ENCODE data around the gene ARMH2. TPM values are rescaled to one million over a fixed set of nuclear protein-coding genes. Genes with fewer than 3 reads are reported as not detected.
"Not testable (repeated sequence)": the region's sequence is repeated elsewhere in the genome, so short reads cannot be mapped to it uniquely, and the experiment has no call there.

The ARMH2 gene
- polyA plus RNA-seq, 1 donor, result not detected

DNA sequence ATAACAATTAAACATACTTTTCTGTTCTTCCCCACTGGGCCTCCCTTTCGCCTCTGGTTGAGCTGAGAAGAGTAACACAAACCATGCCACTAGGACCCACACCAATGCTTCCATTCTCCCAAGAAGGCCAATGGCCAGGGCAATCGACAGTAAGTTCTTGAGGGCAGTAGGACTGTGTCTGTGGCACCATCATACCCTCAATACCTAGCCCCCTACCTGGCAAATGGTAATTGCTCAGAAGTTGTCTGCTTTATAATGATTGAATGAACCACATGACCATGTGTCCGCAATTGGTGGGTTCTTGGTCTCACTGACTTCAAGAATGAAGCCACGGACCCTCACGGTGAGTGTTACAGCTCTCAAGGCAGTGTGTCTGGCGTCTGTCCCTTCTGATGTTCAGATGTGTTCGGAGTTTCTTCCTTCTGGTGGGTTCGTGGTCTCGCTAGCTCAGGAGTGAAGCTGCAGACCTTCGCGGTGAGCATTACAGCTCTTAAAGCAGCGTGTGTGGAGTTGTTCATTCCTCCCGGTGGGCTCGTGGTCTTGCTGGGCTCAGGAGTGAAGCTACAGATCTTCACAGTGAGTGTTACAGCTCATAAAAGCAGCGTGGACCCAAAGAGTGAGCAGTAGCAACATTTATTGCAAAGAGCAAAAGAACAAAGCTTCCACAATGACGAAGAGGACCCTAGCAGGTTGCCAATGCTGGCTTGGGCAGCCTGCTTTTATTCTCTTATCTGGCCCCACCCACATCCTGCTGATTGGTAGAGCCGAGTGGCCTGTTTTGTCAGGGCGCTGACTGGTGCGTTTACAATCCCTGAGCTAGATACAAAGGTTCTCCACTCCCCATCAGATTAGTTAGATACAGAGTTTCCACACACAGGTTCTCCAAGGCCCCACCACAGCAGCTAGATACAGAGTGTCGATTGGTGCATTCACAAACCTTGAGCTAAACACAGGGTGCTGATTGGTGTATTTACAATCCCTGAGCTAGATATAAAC, 33.6 kb downstream of the ARMH2 start:
- not testable (repeated sequence) for DNase-seq (ENCODE audit: low read depth)

DNA sequence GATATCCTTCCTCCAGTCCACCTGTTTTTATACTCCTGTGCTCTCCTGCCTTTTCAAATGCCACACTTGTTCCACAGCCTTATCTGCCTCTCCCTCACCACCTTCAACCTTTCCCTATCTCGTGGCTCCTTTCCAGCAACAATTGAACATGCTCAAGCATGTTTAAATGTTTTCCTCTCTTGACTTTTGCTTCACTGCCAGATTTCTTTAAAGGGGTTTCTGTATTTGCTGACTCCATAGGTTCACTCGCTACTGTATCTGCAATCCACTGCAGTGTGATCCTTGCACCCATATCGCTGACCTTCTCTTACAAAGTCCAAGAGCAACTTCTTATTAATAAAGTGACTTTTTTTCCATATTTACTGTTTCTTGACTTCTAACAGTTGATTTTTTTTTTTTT, 35.1 kb downstream of the ARMH2 start:
- DNase-seq (ENCODE audit: low read depth), result no peak

DNA sequence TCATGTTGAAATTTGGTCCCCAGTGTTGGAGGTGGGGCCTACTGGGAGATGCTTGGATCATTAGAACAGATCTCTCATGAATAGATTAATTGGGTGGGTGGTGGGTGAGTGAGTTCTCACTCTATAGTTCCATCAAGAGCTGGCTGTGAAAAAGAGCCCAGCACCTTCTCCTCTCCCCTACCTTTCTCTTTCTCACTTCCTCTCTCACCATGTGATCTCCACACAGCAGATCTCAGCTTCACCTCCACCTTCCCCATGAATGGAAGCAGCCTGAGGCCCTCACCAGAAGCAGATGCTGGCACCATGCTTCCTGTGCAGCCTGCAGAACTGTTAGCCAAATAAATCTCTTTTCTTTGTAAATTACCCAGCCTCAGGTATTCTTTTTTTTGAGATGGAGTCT, 36.9 kb downstream of the ARMH2 start:
- no peak for DNase-seq (ENCODE audit: low read depth)

DNA sequence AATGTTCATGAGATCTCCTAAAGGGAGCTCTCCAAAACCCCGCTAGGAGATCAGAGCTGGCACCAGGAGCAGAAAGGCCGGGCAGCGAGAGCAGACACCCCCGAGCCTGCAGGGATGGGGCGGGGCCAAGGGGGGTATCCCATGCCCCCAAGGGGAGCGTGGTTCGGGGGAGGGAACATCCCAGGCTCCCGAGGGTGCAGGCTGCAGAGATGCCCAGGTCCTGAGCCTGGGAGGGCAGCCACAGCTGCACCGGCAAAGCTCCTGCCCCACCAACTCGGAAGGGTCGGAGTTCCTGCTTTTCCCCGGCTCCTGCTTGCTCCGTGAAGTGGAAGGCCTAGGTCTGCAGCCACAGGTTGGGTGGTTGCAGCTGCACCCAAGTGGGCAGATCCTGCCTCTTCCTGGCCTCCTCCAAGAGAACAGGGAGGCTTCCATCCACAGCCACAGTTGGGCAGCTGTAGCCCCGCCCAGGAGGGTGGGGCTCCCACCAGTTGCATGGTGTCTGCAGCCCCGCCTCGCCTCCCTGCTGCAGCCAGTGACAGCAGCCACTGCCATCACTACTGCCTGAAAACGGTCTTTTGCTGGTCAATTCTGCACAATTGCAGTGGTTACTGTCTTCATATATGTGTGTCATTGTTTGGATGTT, 37.4 kb downstream of the ARMH2 start:
- DNase-seq (ENCODE audit: low read depth), result no peak

DNA sequence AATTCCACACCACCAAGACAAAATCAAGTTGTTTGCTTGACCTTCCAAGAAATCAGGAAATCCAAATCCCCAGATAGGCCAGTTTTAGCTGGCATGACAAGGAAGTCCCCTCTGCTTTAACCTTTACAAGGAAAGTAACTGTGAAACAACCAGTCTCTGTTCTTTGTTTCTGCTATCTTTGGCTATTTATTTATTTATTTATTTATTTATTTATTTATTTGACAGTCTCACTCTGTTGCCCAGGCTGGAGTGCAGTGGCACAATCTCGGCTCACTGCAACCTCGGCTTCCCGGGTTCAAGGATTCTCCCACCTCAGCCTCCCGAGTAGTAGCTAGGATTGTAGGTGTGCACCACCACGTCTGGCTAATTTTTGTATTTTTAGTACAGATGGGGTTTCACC, 38.5 kb downstream of the ARMH2 start:
- DNase-seq (ENCODE audit: low read depth), result no peak

DNA sequence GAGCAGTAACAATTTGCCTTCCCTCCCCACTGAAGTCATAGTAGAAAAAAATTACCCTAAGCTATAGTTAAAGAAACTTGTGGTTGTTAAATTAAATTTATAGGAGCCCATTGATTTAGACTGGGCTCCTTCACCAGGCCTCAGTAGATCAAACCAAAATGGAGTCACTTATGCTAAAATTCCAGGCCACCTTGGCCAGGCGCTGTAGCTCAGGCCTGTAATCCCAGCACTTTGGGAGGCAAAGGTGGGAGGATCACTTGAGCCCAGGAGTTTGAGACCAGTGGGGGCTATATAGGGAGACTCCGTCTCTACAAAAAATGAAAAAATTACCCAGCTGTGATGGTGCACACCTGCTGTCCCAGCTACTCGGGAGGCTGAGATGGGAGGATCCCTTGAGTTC, 39.0 kb downstream of the ARMH2 start:
- no peak for DNase-seq (ENCODE audit: low read depth)

DNA sequence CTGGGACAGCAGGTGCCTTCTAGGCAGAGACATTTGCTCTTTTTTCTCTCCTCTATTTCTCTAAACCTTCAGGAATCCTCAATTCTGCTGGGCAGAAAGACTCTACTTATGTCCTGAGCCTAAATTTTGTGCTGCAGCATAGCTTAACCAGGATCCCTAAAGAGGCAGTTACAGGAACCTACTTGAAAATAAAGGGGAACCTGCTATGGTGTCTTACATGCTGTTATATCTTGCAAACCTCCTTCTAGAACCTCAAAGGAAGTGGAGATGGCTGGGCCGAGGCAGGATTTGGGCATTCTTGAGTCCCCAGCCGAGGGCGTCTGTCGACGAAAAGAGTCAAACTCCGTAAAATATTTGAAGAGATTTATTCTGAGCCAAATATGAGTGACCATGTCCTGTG, 41.1 kb downstream of the ARMH2 start:
- no peak for DNase-seq (ENCODE audit: low read depth)

DNA sequence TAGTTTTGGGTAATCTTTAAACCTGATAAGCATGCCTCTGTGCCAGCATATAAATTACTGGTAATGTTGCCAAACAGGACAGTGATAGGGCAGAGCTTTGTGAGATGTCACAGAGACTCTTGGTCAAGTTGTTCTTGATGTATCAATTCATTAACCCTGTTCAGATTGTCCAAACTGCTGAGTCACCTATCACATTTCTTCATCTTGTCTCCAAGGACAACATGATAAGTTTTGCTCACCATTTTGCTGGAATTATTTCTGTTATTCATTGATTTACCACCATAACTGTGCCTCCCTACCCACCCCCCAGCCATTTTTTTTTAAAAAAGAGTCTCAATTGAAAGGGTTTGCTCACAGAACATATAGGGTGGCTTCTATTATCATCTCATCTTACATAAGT, 43.4 kb downstream of the ARMH2 start:
- DNase-seq (ENCODE audit: low read depth), result no peak

DNA sequence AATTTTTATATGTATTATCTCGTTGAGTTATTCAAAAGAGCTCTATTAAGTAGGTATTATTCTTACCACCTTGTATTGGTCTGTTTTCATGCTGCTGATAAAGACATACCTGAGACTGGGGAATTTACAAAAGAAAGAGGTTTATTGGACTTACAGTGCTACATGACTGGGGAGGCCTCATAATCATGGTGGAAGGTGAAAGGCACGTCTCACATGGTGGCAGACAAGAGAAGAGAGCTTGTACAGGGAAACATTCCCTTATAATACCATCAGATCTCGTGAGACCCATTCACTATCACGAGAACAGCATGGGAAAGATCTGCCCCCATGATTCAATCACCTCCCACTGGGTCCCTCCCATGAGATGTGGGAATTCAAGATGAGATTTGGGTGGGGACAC, 44.3 kb downstream of the ARMH2 start:
- not testable (repeated sequence) for DNase-seq (ENCODE audit: low read depth)

DNA sequence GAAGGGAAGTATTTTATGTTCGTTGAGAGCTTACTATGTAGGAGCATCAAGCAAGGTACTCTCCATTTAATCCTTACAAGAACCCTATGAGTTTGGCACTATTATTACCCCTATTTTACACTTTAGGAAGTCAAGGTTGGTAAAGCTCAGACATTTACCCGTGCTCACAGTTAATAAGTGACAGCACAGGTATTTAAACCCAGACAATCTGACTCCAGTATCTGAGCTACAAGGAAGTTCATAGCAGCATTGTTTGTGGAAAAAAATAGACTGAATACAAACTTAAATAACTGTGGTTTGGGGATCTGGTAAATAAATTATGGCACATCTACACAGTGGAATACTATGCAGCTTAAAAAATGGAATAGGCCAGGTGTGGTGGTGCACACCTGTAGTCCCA, 45.2 kb downstream of the ARMH2 start:
- no peak for DNase-seq (ENCODE audit: low read depth)

DNA sequence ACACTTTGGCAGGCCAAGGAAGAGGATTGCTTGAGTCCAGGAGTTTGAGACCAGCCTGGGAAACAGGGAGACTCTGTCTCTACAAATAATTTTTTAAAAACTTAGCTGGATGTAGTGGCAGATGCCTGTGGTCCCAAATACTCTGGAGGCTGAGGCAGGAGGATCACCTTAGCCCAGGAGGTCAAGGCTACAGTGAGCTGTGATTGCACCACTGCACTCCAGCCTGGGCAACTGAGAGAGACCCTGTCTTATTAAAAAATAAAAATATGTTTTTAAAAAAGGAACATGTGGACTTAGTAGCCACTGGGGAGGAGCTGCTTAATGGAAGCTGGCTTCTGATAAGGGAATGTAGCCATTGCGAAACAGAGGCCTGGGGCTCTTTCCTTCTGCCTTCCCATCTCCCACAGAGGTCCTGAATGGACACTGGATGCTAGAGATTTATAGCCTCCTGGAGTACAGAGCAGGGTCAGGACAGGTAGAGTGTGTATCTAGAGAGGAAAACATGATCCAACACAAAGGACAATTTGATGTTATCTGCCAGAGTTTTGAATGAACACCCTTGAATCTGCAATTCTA, 45.7 kb downstream of the ARMH2 start:
- no peak for DNase-seq (ENCODE audit: low read depth)

DNA sequence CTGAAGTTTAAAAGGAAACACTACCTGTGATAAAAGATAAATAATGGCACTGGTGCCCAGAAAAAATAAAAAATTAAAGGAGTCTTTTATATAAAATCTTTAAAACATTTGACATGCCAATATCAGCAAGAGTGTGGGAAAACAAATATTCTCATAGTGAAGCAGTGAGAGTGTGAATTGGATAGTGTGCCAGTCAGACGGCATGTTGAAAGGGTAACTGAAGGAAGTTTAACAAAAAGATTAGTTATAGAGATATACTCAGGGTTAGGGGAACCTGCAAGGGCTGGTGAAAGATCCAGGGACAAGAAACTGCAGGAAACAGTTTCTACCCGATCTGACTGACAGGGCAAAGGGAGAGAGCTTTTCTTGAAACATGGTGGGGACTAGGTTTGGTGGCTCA, 46.2 kb downstream of the ARMH2 start:
- no peak for DNase-seq (ENCODE audit: low read depth)

DNA sequence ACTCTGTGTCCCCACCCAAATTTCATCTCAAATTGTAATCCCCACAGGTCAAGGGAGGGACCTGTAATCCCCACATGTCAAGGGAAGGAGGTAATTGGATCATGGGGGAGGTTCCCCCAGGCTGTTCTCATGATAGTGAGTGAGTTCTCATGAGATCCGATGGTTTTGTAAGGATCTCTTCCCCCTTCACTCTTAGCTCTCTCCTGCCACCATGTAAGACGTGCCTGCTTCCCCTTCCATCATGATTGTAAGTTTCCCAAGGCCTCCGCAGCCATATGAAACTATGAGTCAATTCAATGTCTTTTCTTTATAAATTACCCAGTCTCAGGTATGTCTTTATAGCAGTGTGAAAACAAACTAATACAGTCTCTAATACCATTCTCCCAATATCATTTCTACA, 47.8 kb downstream of the ARMH2 start:
- DNase-seq (ENCODE audit: low read depth), result not testable (repeated sequence)

DNA sequence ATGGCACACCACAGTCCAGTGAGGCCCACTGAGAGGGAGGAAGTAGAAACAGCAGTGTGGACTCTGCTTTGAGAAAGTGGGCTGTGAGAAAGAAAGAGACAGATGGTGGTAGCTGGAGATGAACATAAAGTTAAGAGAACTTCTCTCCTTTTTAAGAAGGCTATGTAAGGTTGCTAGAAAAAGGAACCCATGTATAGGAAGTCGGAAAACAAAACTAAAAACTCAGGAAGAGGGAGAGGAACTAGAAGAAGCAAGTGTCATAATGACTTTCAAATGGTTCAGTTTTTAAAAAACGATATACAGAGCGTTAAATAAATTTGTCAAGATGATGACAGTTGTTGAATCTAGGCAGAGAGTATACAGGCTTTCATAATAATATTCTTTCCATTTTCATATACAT, 49.4 kb downstream of the ARMH2 start:
- DNase-seq (ENCODE audit: low read depth), result no peak

Other genes with a start within 250 kb of the ARMH2 start
- 0.05 TPM for gene KIAA0319, start 152.7 kb downstream of the ARMH2 start, polyA plus RNA-seq (ENCODE audit: insufficient read length)
- 23.7 TPM for gene TDP2, start 132.0 kb downstream of the ARMH2 start, polyA plus RNA-seq (ENCODE audit: insufficient read length)
- 16.6 TPM for gene ACOT13, start 131.8 kb downstream of the ARMH2 start, polyA plus RNA-seq (ENCODE audit: insufficient read length)
- gene C6orf62, start 79.8 kb downstream of the ARMH2 start, polyA plus RNA-seq (ENCODE audit: insufficient read length), result 76.3 TPM
- 15.7 TPM for gene GMNN, start 24.0 kb downstream of the ARMH2 start, polyA plus RNA-seq (ENCODE audit: insufficient read length)
- 29.3 TPM for gene RIPOR2, start 137.0 kb upstream of the ARMH2 start, polyA plus RNA-seq (ENCODE audit: insufficient read length)

Measured in forelimb muscle (tissue), 1 donor.